ENCODE measurements around the gene KLK6.

GRCh38 chr19:51018745-51019543 lies 49.6 kb upstream of the KLK6 start:
- TF ChIP-seq, protein P1, sequence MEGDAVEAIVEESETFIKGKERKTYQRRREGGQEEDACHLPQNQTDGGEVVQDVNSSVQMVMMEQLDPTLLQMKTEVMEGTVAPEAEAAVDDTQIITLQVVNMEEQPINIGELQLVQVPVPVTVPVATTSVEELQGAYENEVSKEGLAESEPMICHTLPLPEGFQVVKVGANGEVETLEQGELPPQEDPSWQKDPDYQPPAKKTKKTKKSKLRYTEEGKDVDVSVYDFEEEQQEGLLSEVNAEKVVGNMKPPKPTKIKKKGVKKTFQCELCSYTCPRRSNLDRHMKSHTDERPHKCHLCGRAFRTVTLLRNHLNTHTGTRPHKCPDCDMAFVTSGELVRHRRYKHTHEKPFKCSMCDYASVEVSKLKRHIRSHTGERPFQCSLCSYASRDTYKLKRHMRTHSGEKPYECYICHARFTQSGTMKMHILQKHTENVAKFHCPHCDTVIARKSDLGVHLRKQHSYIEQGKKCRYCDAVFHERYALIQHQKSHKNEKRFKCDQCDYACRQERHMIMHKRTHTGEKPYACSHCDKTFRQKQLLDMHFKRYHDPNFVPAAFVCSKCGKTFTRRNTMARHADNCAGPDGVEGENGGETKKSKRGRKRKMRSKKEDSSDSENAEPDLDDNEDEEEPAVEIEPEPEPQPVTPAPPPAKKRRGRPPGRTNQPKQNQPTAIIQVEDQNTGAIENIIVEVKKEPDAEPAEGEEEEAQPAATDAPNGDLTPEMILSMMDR (IDR thresholded peaks at IDR 0.05) = no peak
- no peak for TF ChIP-seq POLR2A (IDR thresholded peaks at IDR 0.05)
